CD4-positive, alpha-beta T cell (primary cell): ENCODE measurements around the gene TDRD1. TPM values are rescaled to one million over a fixed set of nuclear protein-coding genes. Genes with fewer than 3 reads are reported as not detected.

ENCODE experiments used
- ATAC-seq: fragments of 200-7000 bp; cut with Tn5 transposase; one replicate; pipeline ENCODE4 v1.10.0; 2022; ENCODE audit warnings: mild to moderate bottlenecking; ENCODE audit not compliant: poor library complexity
- CTCF ChIA-PET: fragments of 350-600 bp; sonication (Branson Sonifier 250); formaldehyde crosslinking; loops from one replicate; lab custom pipeline; 2021; ENCODE audit warnings: antibody characterized with exemption, inconsistent platforms; lab: Charles Lee
- POLR2A ChIA-PET: fragments of 350-600 bp; sonication (Branson Sonifier 250); formaldehyde crosslinking; loops from one replicate; lab custom pipeline; 2021; ENCODE audit warnings: antibody characterized with exemption, inconsistent platforms; lab: Charles Lee
- DNase-seq, 14 experiments: peaks; one replicate each; pipeline ENCODE4 v3.0.0-alpha.2; 2013 to 2020; ENCODE audit warnings: mixed read lengths in 2 of 14
- H3K27ac ChIP-seq, 2 donors: one replicate each; pipeline versions ENCODE4 v1.5.1 to v1.7.0; 2013; ENCODE audit warnings: low read length in 2 of 2, low read depth in 1 of 2, mild to moderate bottlenecking in 1 of 2
- H3K27me3 ChIP-seq, 2 experiments: 1 replicate in 1 of 2; 2 replicates in 1 of 2; pipeline versions ENCODE4 v1.6.1 to v1.7.0; 2013; ENCODE audit warnings: low read length in 2 of 2, control low read depth in 1 of 2, mild to moderate bottlenecking in 1 of 2, moderate library complexity in 1 of 2; ENCODE audit not compliant: insufficient read depth in 2 of 2, control insufficient read depth in 1 of 2
- H3K36me3 ChIP-seq: one replicate; pipeline ENCODE4 v1.6.1; 2013; ENCODE audit warnings: low read length, control low read depth; ENCODE audit not compliant: insufficient read depth
- H3K4me1 ChIP-seq: one replicate; pipeline ENCODE4 v1.6.1; 2013; ENCODE audit warnings: low read length, control low read depth; ENCODE audit not compliant: insufficient read depth
- H3K4me3 ChIP-seq: one replicate; pipeline ENCODE4 v1.5.1; 2013; ENCODE audit warnings: mild to moderate bottlenecking, low read length, moderate library complexity
- H3K9me3 ChIP-seq, 2 experiments: 1 replicate in 1 of 2; 2 replicates in 1 of 2; pipeline versions ENCODE4 v1.6.1 to v1.7.0; 2013; ENCODE audit warnings: low read length in 2 of 2, mild to moderate bottlenecking in 2 of 2, control low read depth in 1 of 2, moderate library complexity in 1 of 2; ENCODE audit not compliant: control insufficient read depth in 1 of 2, insufficient read depth in 1 of 2
- H3K27ac Mint-ChIP-seq: one replicate; pipeline ENCODE4 v1.8.0; 2020; ENCODE audit warnings: mixed read lengths
- H3K27me3 Mint-ChIP-seq: one replicate; pipeline ENCODE4 v1.8.0; 2021; ENCODE audit warnings: mixed read lengths
- H3K36me3 Mint-ChIP-seq: one replicate; pipeline ENCODE4 v1.8.0; 2021; ENCODE audit warnings: low read depth, mixed read lengths
- H3K4me1 Mint-ChIP-seq: one replicate; pipeline ENCODE4 v1.8.0; 2021; ENCODE audit warnings: low read depth, mixed read lengths
- H3K4me3 Mint-ChIP-seq: one replicate; pipeline ENCODE4 v1.8.0; 2020; ENCODE audit warnings: mild to moderate bottlenecking, mixed read lengths
- H3K9me3 Mint-ChIP-seq: one replicate; pipeline ENCODE4 v1.8.0; 2020; ENCODE audit warnings: mixed read lengths
- intact Hi-C, 2 experiments: fragments of 100-400 bp; cut with DNase I in 1 of 2; cut with micrococcal nuclease in 1 of 2; formaldehyde crosslinking; loops; one replicate each; pipeline versions ENCODE4 v1.15.1 to v1.9.0; 2023 to 2025; cut with DNase I, micrococcal nuclease
- total RNA-seq, 174 experiments: library from RNA in 2 of 174; stranded (reverse) in 2 of 174; gene quantifications; one replicate each; pipeline ENCODE4 v1.2.3 and lab custom pipeline; 2021 to 2026
- TF ChIP-seq, protein P1 (sequence below): fragments of 200-600 bp; IDR thresholded peaks from one replicate; pipeline ENCODE4 v1.8.0; 2022; ENCODE audit warnings: antibody characterized with exemption, mild to moderate bottlenecking

Gene TDRD1
- total RNA-seq, 2 experiments from 2014 or later: not detected

- Mint-ChIP-seq H3K4me1 (no peaks in the 10 kb centered on the region), H3K9me3 (no peaks in the 10 kb centered on the region), H3K27me3 (peaks cover 92% of the 10 kb centered on the region), H3K36me3 (no peaks in the 10 kb centered on the region), H3K4me3 (no peak within 1 kb of the TSS), H3K27ac (no peak within 1 kb of the TSS)
- Histone ChIP-seq H3K4me3 (no peak within 1 kb of the TSS), H3K9me3 (no peaks in the 10 kb centered on the region), H3K36me3 (no peaks in the 10 kb centered on the region), H3K27ac (no peak within 1 kb of the TSS), H3K27me3 (peaks cover 47 to 74% of the 10 kb centered on the region in 2 experiments), H3K4me1 (peaks cover 5% of the 10 kb centered on the region)
- ATAC-seq (no peak), DNase-seq (peak in 6 of 14 experiments; percentile 2 to 37 (median 18))
- CTCF ChIA-PET: no interaction called here
- TF ChIP-seq, protein P1, sequence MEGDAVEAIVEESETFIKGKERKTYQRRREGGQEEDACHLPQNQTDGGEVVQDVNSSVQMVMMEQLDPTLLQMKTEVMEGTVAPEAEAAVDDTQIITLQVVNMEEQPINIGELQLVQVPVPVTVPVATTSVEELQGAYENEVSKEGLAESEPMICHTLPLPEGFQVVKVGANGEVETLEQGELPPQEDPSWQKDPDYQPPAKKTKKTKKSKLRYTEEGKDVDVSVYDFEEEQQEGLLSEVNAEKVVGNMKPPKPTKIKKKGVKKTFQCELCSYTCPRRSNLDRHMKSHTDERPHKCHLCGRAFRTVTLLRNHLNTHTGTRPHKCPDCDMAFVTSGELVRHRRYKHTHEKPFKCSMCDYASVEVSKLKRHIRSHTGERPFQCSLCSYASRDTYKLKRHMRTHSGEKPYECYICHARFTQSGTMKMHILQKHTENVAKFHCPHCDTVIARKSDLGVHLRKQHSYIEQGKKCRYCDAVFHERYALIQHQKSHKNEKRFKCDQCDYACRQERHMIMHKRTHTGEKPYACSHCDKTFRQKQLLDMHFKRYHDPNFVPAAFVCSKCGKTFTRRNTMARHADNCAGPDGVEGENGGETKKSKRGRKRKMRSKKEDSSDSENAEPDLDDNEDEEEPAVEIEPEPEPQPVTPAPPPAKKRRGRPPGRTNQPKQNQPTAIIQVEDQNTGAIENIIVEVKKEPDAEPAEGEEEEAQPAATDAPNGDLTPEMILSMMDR: no peak
- intact Hi-C loops: no loop called here
- POLR2A ChIA-PET: no interaction called here
These were observed 60.2 kb downstream of the TDRD1 start, which contains the start of gene VWA2 for GRCh38 chr10:114239117-114239993. VWA2 (plus strand) TSS chr10:114239254; CDS start chr10:114248714, 9,460 bp downstream.

DNA sequence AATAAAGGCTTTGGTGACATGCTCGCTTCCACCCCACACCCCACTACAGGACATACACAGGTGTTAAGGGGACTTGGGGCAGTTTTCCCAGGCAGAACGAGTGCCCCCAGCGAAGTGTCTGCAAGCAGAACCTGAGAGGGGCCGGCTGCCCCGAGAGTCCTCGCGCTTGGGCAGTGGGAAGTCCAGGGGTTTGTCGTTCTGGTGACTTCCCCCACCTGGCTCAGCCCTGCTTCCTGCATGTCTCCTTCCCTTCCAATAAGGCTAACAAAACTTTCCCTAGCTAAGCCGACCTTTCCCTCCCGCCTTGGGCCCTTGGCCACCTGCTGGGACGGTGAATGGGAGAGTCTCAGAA is 60.8 kb downstream of the TDRD1 start:
- H3K36me3 ChIP-seq: no peaks in the 10 kb centered on the region
- intact Hi-C loops: no loop called here
- H3K4me3 ChIP-seq: no peak overlapping the region
- no peaks in the 10 kb centered on the region for H3K9me3 ChIP-seq
- TF ChIP-seq, protein P1: no peak
- Mint-ChIP-seq H3K4me1 (no peaks in the 10 kb centered on the region), H3K9me3 (no peaks in the 10 kb centered on the region), H3K27me3 (peaks cover 92% of the 10 kb centered on the region), H3K4me3 (no peak overlapping the region), H3K36me3 (no peaks in the 10 kb centered on the region), H3K27ac (no peak overlapping the region)
- CTCF ChIA-PET: no interaction called here
- no peak for DNase-seq
- ATAC-seq: no peak
- peaks cover 5% of the 10 kb centered on the region for H3K4me1 ChIP-seq
- H3K27me3 ChIP-seq: peaks cover 47 to 75% of the 10 kb centered on the region in 2 experiments
- no peak overlapping the region for H3K27ac ChIP-seq
- POLR2A ChIA-PET: no interaction called here

DNA sequence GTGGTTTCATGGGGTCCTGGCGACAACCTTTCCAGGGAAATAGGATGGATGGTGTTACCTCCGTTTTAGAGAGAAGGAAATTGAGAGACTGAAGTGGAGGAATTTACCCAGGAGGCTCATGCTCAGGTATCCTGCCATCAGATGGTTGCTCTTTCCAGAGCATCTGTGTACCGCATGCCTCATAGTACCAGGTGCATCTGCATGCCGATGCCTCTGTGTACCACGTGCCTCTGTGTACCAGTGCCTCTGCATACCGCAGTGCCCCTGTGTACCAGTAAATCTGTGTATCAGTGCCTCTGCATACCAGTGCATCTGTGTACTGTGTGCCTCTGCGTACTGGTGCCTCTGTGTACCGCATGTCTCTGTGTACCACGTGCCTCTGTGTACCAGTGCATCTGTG is 63.1 kb downstream of the TDRD1 start:
- peaks cover 5% of the 10 kb centered on the region for H3K4me1 ChIP-seq
- intact Hi-C loops: no loop called here
- TF ChIP-seq, protein P1: no peak
- H3K4me3 ChIP-seq: no peak overlapping the region
- peaks cover 48 to 64% of the 10 kb centered on the region in 2 experiments for H3K27me3 ChIP-seq
- no peaks in the 10 kb centered on the region for H3K9me3 ChIP-seq
- no peak overlapping the region for H3K27ac ChIP-seq
- Mint-ChIP-seq H3K36me3 (no peaks in the 10 kb centered on the region), H3K9me3 (no peaks in the 10 kb centered on the region), H3K27ac (no peak overlapping the region), H3K27me3 (peaks cover 70% of the 10 kb centered on the region), H3K4me3 (no peak overlapping the region), H3K4me1 (no peaks in the 10 kb centered on the region)
- CTCF ChIA-PET: no interaction called here
- no peak for ATAC-seq
- DNase-seq: no peak
- POLR2A ChIA-PET: no interaction called here
- H3K36me3 ChIP-seq: no peaks in the 10 kb centered on the region
